ENCODE measurements around the gene THSD4. TPM values are rescaled to one million over a fixed set of nuclear protein-coding genes. Genes with fewer than 3 reads are reported as not detected.

Gene THSD4
- total RNA-seq, 5 donors from 2014 or later (not counting 1 experiment from before 2014, with no cell fraction given) = 0.03 to 0.23 (median 0.18) TPM; not detected in 2

- H3K36me3 Mint-ChIP-seq = no peaks in the 10 kb centered on the region
- H3K9me3 ChIP-seq = no peaks in the 10 kb centered on the region
- ChIA-PET POLR2A (no interaction called here), CTCF (no interaction called here)
- no peaks in the 10 kb centered on the region for H3K36me3 ChIP-seq (ENCODE audit: control insufficient read depth in 2 of 2, extremely low read depth in 1 of 2, insufficient read depth in 1 of 2, low read length in 1 of 2)
- H3K4me1 Mint-ChIP-seq = no peaks in the 10 kb centered on the region
- H3K27ac Mint-ChIP-seq = no peak overlapping the region
- no peak overlapping the region for H3K27ac ChIP-seq (ENCODE audit: low read length)
- peaks cover 0 to 7% (median 0%) of the 10 kb centered on the region in 3 donors for H3K9me3 Mint-ChIP-seq
- H3K4me3 Mint-ChIP-seq = no peak overlapping the region
- peaks cover 0 to 5% of the 10 kb centered on the region in 2 experiments for H3K27me3 ChIP-seq (replicated peaks in 1 of 2; ENCODE audit: control insufficient read depth in 2 of 2, extremely low read depth in 1 of 2, insufficient read depth in 2 of 2, low read length in 1 of 2)
- no peak overlapping the region for H3K4me3 ChIP-seq (ENCODE audit: control insufficient read depth in 1 of 2, extremely low read depth in 1 of 2, low read length in 1 of 2)
- DNase-seq (no peak), ATAC-seq (replicated peaks in 1 of 4) (no peak)
- 92% methylated on average over 2 of the region's 9 CpGs for WGBS (ENCODE audit: insufficient coverage)
- no peaks in the 10 kb centered on the region for H3K4me1 ChIP-seq (ENCODE audit: control insufficient read depth in 1 of 2, extremely low read depth in 1 of 2, insufficient read depth in 2 of 2, low read length in 2 of 2)
- H3K27me3 Mint-ChIP-seq = peaks cover 8 to 19% of the 10 kb centered on the region in 2 donors
Measured at GRCh38 chr15:71494563-71495397, 379.5 kb downstream of the THSD4 start.

GRCh38 chr15:71495398-71495780 lies 380.1 kb downstream of the THSD4 start:
- POLR2A ChIA-PET = no interaction called here
- Histone ChIP-seq H3K27me3 (replicated peaks in 1 of 2; ENCODE audit: control insufficient read depth in 2 of 2, extremely low read depth in 1 of 2, insufficient read depth in 2 of 2, low read length in 1 of 2) (peaks cover 0 to 5% of the 10 kb centered on the region in 2 experiments), H3K9me3 (no peaks in the 10 kb centered on the region), H3K36me3 (ENCODE audit: control insufficient read depth in 2 of 2, extremely low read depth in 1 of 2, insufficient read depth in 1 of 2, low read length in 1 of 2) (no peaks in the 10 kb centered on the region), H3K4me1 (ENCODE audit: control insufficient read depth in 1 of 2, extremely low read depth in 1 of 2, insufficient read depth in 2 of 2, low read length in 2 of 2) (no peaks in the 10 kb centered on the region), H3K27ac (ENCODE audit: low read length) (no peak overlapping the region), H3K4me3 (ENCODE audit: control insufficient read depth in 1 of 2, extremely low read depth in 1 of 2, low read length in 1 of 2) (no peak overlapping the region)
- no peak for ATAC-seq (replicated peaks in 1 of 4)
- H3K27ac Mint-ChIP-seq = no peak overlapping the region
- WGBS (ENCODE audit: insufficient coverage) = 100% methylated on average over 1 of the region's 3 CpGs
- peaks cover 4 to 7% (median 4%) of the 10 kb centered on the region in 3 donors for H3K9me3 Mint-ChIP-seq
- H3K4me3 Mint-ChIP-seq = no peak overlapping the region
- H3K27me3 Mint-ChIP-seq = peaks cover 12 to 23% of the 10 kb centered on the region in 2 donors
- no peak for DNase-seq
- H3K4me1 Mint-ChIP-seq = no peaks in the 10 kb centered on the region
- CTCF ChIA-PET = interaction anchor here in 1 of 2 donors (1.2 kb wide), 1 partner anchor 35 kb away, joined by 3 read pairs; no protein-coding TSS in a partner anchor
- no peaks in the 10 kb centered on the region for H3K36me3 Mint-ChIP-seq

DNA sequence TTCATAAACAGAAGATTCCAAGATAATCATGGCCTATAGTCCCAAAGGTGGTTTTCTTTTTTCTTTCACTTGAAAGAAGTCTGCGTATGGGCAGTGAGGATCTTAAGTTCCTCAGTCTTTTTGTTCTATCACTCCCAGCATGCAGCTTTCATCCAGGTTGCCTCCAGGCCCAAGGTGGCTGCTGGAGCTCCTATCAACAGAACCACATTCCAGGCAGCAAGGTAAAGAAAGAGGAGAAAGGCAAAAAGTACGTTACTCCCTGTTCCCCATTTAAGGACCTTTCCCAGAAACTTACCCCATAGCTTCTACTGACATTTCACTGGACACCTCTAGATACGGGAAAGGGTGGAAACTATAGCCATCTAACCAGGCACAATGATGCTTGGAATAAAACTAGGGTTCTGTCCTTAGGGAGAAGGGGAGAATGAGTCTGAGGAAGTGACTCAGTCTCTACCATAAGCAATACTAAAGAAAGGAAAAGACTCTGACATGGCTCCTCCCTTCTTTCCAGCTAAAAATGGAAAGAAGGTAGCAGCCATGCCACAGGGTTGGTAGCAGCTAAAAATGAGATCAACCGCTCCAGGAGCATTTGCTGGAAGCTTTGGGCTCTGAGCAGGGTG lies 381.2 kb downstream of the THSD4 start:
- no CpG with 5 or more reads among the region's 4 CpGs for WGBS (ENCODE audit: insufficient coverage)
- H3K27me3 Mint-ChIP-seq = peaks cover 14 to 22% of the 10 kb centered on the region in 2 donors

GRCh38 chr15:71501344-71502076 lies 386.2 kb downstream of the THSD4 start:
- Histone ChIP-seq H3K4me1 (ENCODE audit: control insufficient read depth in 1 of 2, extremely low read depth in 1 of 2, insufficient read depth in 2 of 2, low read length in 2 of 2) (no peaks in the 10 kb centered on the region), H3K9me3 (no peaks in the 10 kb centered on the region), H3K4me3 (ENCODE audit: control insufficient read depth in 1 of 2, extremely low read depth in 1 of 2, low read length in 1 of 2) (no peak overlapping the region), H3K27ac (ENCODE audit: low read length) (no peak overlapping the region), H3K27me3 (replicated peaks in 1 of 2; ENCODE audit: control insufficient read depth in 2 of 2, extremely low read depth in 1 of 2, insufficient read depth in 2 of 2, low read length in 1 of 2) (peaks cover 0 to 3% of the 10 kb centered on the region in 2 experiments), H3K36me3 (ENCODE audit: control insufficient read depth in 2 of 2, extremely low read depth in 1 of 2, insufficient read depth in 1 of 2, low read length in 1 of 2) (no peaks in the 10 kb centered on the region)
- POLR2A ChIA-PET = no interaction called here
- no CpG with 5 or more reads among the region's 1 CpG for WGBS (ENCODE audit: insufficient coverage)
- Mint-ChIP-seq H3K4me3 (no peak overlapping the region), H3K4me1 (no peaks in the 10 kb centered on the region), H3K27me3 (peaks cover 23 to 24% of the 10 kb centered on the region in 2 donors), H3K9me3 (peaks cover 6 to 11% (median 9%) of the 10 kb centered on the region in 3 donors), H3K36me3 (no peaks in the 10 kb centered on the region), H3K27ac (no peak overlapping the region)
- no peak for ATAC-seq (replicated peaks in 1 of 4)
- no peak for DNase-seq
- CTCF ChIA-PET = no interaction called here

More for the DNA sequence above, 381.2 kb downstream of the THSD4 start:
- CTCF ChIA-PET = interaction anchor here in 1 of 2 donors (1.2 kb wide), 1 partner anchor 36 kb away, joined by 3 read pairs; no protein-coding TSS in a partner anchor
- ATAC-seq (replicated peaks in 1 of 4) (no peak), DNase-seq (no peak)
- Histone ChIP-seq H3K36me3 (ENCODE audit: control insufficient read depth in 2 of 2, extremely low read depth in 1 of 2, insufficient read depth in 1 of 2, low read length in 1 of 2) (no peaks in the 10 kb centered on the region), H3K27ac (ENCODE audit: low read length) (no peak overlapping the region), H3K4me1 (ENCODE audit: control insufficient read depth in 1 of 2, extremely low read depth in 1 of 2, insufficient read depth in 2 of 2, low read length in 2 of 2) (no peaks in the 10 kb centered on the region), H3K27me3 (replicated peaks in 1 of 2; ENCODE audit: control insufficient read depth in 2 of 2, extremely low read depth in 1 of 2, insufficient read depth in 2 of 2, low read length in 1 of 2) (peaks cover 0 to 3% of the 10 kb centered on the region in 2 experiments), H3K4me3 (ENCODE audit: control insufficient read depth in 1 of 2, extremely low read depth in 1 of 2, low read length in 1 of 2) (no peak overlapping the region), H3K9me3 (no peaks in the 10 kb centered on the region)
- Mint-ChIP-seq H3K4me3 (no peak overlapping the region), H3K9me3 (peaks cover 6 to 9% (median 7%) of the 10 kb centered on the region in 3 donors), H3K4me1 (no peaks in the 10 kb centered on the region), H3K27ac (no peak overlapping the region), H3K36me3 (no peaks in the 10 kb centered on the region)
- POLR2A ChIA-PET = no interaction called here

GRCh38 chr15:71502077-71502432 lies 386.8 kb downstream of the THSD4 start:
- H3K4me1 ChIP-seq (ENCODE audit: control insufficient read depth in 1 of 2, extremely low read depth in 1 of 2, insufficient read depth in 2 of 2, low read length in 2 of 2) = no peaks in the 10 kb centered on the region
- ChIA-PET CTCF (no interaction called here), POLR2A (no interaction called here)
- DNase-seq (no peak), ATAC-seq (replicated peaks in 1 of 4) (no peak)
- WGBS (ENCODE audit: insufficient coverage) = no CpG with 5 or more reads among the region's 1 CpG
- H3K27me3 ChIP-seq (replicated peaks in 1 of 2; ENCODE audit: control insufficient read depth in 2 of 2, extremely low read depth in 1 of 2, insufficient read depth in 2 of 2, low read length in 1 of 2) = peaks cover 0 to 4% of the 10 kb centered on the region in 2 experiments
- Mint-ChIP-seq H3K27me3 (peaks cover 20 to 22% of the 10 kb centered on the region in 2 donors), H3K4me1 (no peaks in the 10 kb centered on the region), H3K36me3 (no peaks in the 10 kb centered on the region), H3K27ac (no peak overlapping the region), H3K9me3 (peaks cover 6 to 11% (median 9%) of the 10 kb centered on the region in 3 donors), H3K4me3 (no peak overlapping the region)
- H3K9me3 ChIP-seq = no peaks in the 10 kb centered on the region
- no peak overlapping the region for H3K27ac ChIP-seq (ENCODE audit: low read length)
- no peaks in the 10 kb centered on the region for H3K36me3 ChIP-seq (ENCODE audit: control insufficient read depth in 2 of 2, extremely low read depth in 1 of 2, insufficient read depth in 1 of 2, low read length in 1 of 2)
- H3K4me3 ChIP-seq (ENCODE audit: control insufficient read depth in 1 of 2, extremely low read depth in 1 of 2, low read length in 1 of 2) = no peak overlapping the region

- Histone ChIP-seq H3K36me3 (ENCODE audit: control insufficient read depth in 2 of 2, extremely low read depth in 1 of 2, insufficient read depth in 1 of 2, low read length in 1 of 2) (no peaks in the 10 kb centered on the region), H3K4me3 (ENCODE audit: control insufficient read depth in 1 of 2, extremely low read depth in 1 of 2, low read length in 1 of 2) (no peak overlapping the region), H3K9me3 (no peaks in the 10 kb centered on the region), H3K4me1 (ENCODE audit: control insufficient read depth in 1 of 2, extremely low read depth in 1 of 2, insufficient read depth in 2 of 2, low read length in 2 of 2) (no peaks in the 10 kb centered on the region), H3K27ac (ENCODE audit: low read length) (no peak overlapping the region), H3K27me3 (replicated peaks in 1 of 2; ENCODE audit: control insufficient read depth in 2 of 2, extremely low read depth in 1 of 2, insufficient read depth in 2 of 2, low read length in 1 of 2) (peaks cover 0 to 6% of the 10 kb centered on the region in 2 experiments)
- WGBS (ENCODE audit: insufficient coverage) = 50% methylated on average over 1 of the region's 4 CpGs
- no peaks in the 10 kb centered on the region for H3K36me3 Mint-ChIP-seq
- no peaks in the 10 kb centered on the region for H3K4me1 Mint-ChIP-seq
- H3K4me3 Mint-ChIP-seq = no peak overlapping the region
- DNase-seq = no peak
- no peak for ATAC-seq (replicated peaks in 1 of 4)
- CTCF ChIA-PET = no interaction called here
- peaks cover 12 to 14% of the 10 kb centered on the region in 2 donors for H3K27me3 Mint-ChIP-seq
- POLR2A ChIA-PET = no interaction called here
- peaks cover 0 to 4% (median 0%) of the 10 kb centered on the region in 3 donors for H3K9me3 Mint-ChIP-seq
- H3K27ac Mint-ChIP-seq = no peak overlapping the region
Measured at GRCh38 chr15:71505962-71506361, 390.7 kb downstream of the THSD4 start.

Data from T-cell (primary cell).